Measurements from ENCODE around the gene MAN2B1. TPM values are rescaled to one million over a fixed set of nuclear protein-coding genes. Genes with fewer than 3 reads are reported as not detected.
A peak's percentile ranks its signal among the peaks of the same experiment; 100 is the strongest.

The MAN2B1 gene
- total RNA-seq, 1 donor from 2014 or later, result 105 TPM

GRCh38 chr19:12639901-12640613 lies 26.5 kb downstream of the MAN2B1 start:
- H3K27me3 ChIP-seq (ENCODE audit: insufficient read depth, low read length), result no peaks in the 10 kb centered on the region
- H3K4me3 ChIP-seq (ENCODE audit: insufficient read depth, low read depth, low read length), result no peak overlapping the region
- H3K4me3 Mint-ChIP-seq (ENCODE audit: unreplicated experiment), result peak overlapping the region; percentile 60
- FAIRE-seq, result peak; percentile 32
- H3K36me3 Mint-ChIP-seq (ENCODE audit: low read depth, unreplicated experiment), result peaks cover 9% of the 10 kb centered on the region
- TF ChIP-seq CTCF (IDR thresholded peaks at IDR 0.05; ENCODE audit: insufficient read depth, low read depth, low read length) (peak; percentile 50), EZH2 (IDR thresholded peaks at IDR 0.05; ENCODE audit: insufficient read depth, low read length) (no peak)
- peak overlapping the region; percentile 71 for H3K4me2 ChIP-seq (ENCODE audit: low read length)
- peak overlapping the region; percentile 64 for H2AFZ ChIP-seq (ENCODE audit: low read depth, low read length)
- H3K36me3 ChIP-seq (ENCODE audit: insufficient read depth, low read length), result no peaks in the 10 kb centered on the region
- peak overlapping the region; percentile 35 for H3K9ac ChIP-seq (ENCODE audit: low read length)
- peak; percentile 59 for DNase-seq (ENCODE audit: low read depth)
- no peaks in the 10 kb centered on the region for H4K20me1 ChIP-seq (ENCODE audit: insufficient read depth, low read length)
- peaks cover 5% of the 10 kb centered on the region for H3K4me1 ChIP-seq (ENCODE audit: insufficient read depth, low read length)
- H3K9me3 ChIP-seq (ENCODE audit: insufficient read depth, low read depth, low read length), result peaks cover 4% of the 10 kb centered on the region
- H3K79me2 ChIP-seq (ENCODE audit: insufficient read depth, low read length), result no peaks in the 10 kb centered on the region
- H3K27ac ChIP-seq (ENCODE audit: low read depth, low read length), result no peak overlapping the region
- no peaks in the 10 kb centered on the region for H3K27me3 Mint-ChIP-seq (ENCODE audit: low read depth, unreplicated experiment)
- H3K9me3 Mint-ChIP-seq (ENCODE audit: unreplicated experiment), result no peaks in the 10 kb centered on the region
- no peaks in the 10 kb centered on the region for H3K4me1 Mint-ChIP-seq (ENCODE audit: low read depth, unreplicated experiment)
- H3K27ac Mint-ChIP-seq (ENCODE audit: unreplicated experiment), result peak overlapping the region; percentile 66

GRCh38 chr19:12638611-12639182 lies 27.8 kb downstream of the MAN2B1 start:
- Mint-ChIP-seq H3K27me3 (ENCODE audit: low read depth, unreplicated experiment) (no peaks in the 10 kb centered on the region), H3K9me3 (ENCODE audit: unreplicated experiment) (peaks cover 2% of the 10 kb centered on the region), H3K4me1 (ENCODE audit: low read depth, unreplicated experiment) (no peaks in the 10 kb centered on the region), H3K4me3 (ENCODE audit: unreplicated experiment) (no peak overlapping the region), H3K27ac (ENCODE audit: unreplicated experiment) (no peak overlapping the region), H3K36me3 (ENCODE audit: low read depth, unreplicated experiment) (peaks cover 10% of the 10 kb centered on the region)
- FAIRE-seq (no peak), DNase-seq (ENCODE audit: low read depth) (no peak)
- H3K4me1 ChIP-seq (ENCODE audit: insufficient read depth, low read length), result peaks cover 5% of the 10 kb centered on the region
- no peaks in the 10 kb centered on the region for H3K36me3 ChIP-seq (ENCODE audit: insufficient read depth, low read length)
- no peaks in the 10 kb centered on the region for H4K20me1 ChIP-seq (ENCODE audit: insufficient read depth, low read length)
- no peak overlapping the region for H3K4me2 ChIP-seq (ENCODE audit: low read length)
- no peaks in the 10 kb centered on the region for H3K79me2 ChIP-seq (ENCODE audit: insufficient read depth, low read length)
- H3K27me3 ChIP-seq (ENCODE audit: insufficient read depth, low read length), result no peaks in the 10 kb centered on the region
- no peak overlapping the region for H2AFZ ChIP-seq (ENCODE audit: low read depth, low read length)
- no peak overlapping the region for H3K27ac ChIP-seq (ENCODE audit: low read depth, low read length)
- TF ChIP-seq EZH2 (IDR thresholded peaks at IDR 0.05; ENCODE audit: insufficient read depth, low read length) (no peak), CTCF (IDR thresholded peaks at IDR 0.05; ENCODE audit: insufficient read depth, low read depth, low read length) (no peak)
- H3K9ac ChIP-seq (ENCODE audit: low read length), result no peak overlapping the region
- peaks cover 4% of the 10 kb centered on the region for H3K9me3 ChIP-seq (ENCODE audit: insufficient read depth, low read depth, low read length)
- H3K4me3 ChIP-seq (ENCODE audit: insufficient read depth, low read depth, low read length), result no peak overlapping the region

- Mint-ChIP-seq H3K36me3 (ENCODE audit: low read depth, unreplicated experiment) (peaks cover 20% of the 10 kb centered on the region), H3K27ac (ENCODE audit: unreplicated experiment) (no peak overlapping the region), H3K27me3 (ENCODE audit: low read depth, unreplicated experiment) (no peaks in the 10 kb centered on the region), H3K4me1 (ENCODE audit: low read depth, unreplicated experiment) (no peaks in the 10 kb centered on the region), H3K9me3 (ENCODE audit: unreplicated experiment) (peaks cover 8% of the 10 kb centered on the region), H3K4me3 (ENCODE audit: unreplicated experiment) (no peak overlapping the region)
- Histone ChIP-seq H3K9me3 (ENCODE audit: insufficient read depth, low read depth, low read length) (peaks cover 7% of the 10 kb centered on the region), H3K4me2 (ENCODE audit: low read length) (no peak overlapping the region), H3K27ac (ENCODE audit: low read depth, low read length) (no peak overlapping the region), H3K79me2 (ENCODE audit: insufficient read depth, low read length) (no peaks in the 10 kb centered on the region), H3K27me3 (ENCODE audit: insufficient read depth, low read length) (no peaks in the 10 kb centered on the region), H3K9ac (ENCODE audit: low read length) (no peak overlapping the region), H2AFZ (ENCODE audit: low read depth, low read length) (no peak overlapping the region), H4K20me1 (ENCODE audit: insufficient read depth, low read length) (no peaks in the 10 kb centered on the region), H3K36me3 (ENCODE audit: insufficient read depth, low read length) (no peaks in the 10 kb centered on the region), H3K4me1 (ENCODE audit: insufficient read depth, low read length) (peaks cover 5% of the 10 kb centered on the region), H3K4me3 (ENCODE audit: insufficient read depth, low read depth, low read length) (no peak overlapping the region)
- FAIRE-seq, result no peak
- TF ChIP-seq CTCF (IDR thresholded peaks at IDR 0.05; ENCODE audit: insufficient read depth, low read depth, low read length) (no peak), EZH2 (IDR thresholded peaks at IDR 0.05; ENCODE audit: insufficient read depth, low read length) (no peak)
- DNase-seq (ENCODE audit: low read depth), result no peak
These were observed 29.9 kb downstream of the MAN2B1 start for GRCh38 chr19:12636631-12637030.
